Hindlimb muscle (tissue), 1 donor: ENCODE results near the gene AUTS2. TPM values are rescaled to one million over a fixed set of nuclear protein-coding genes. Genes with fewer than 3 reads are reported as not detected.

Experiments used
- DNase-seq: peaks from one replicate; pipeline ENCODE4 v3.0.0-alpha.2; 2013
- polyA plus RNA-seq: library from polyadenylated mRNA; unstranded; fragments of 120-200 nt; gene quantifications from one replicate; pipeline ENCODE4 v1.2.1, GENCODE V29; 2013; ENCODE audit not compliant: insufficient read length

AUTS2 gene
- polyA plus RNA-seq, 1 donor, result 80.5 TPM

DNA sequence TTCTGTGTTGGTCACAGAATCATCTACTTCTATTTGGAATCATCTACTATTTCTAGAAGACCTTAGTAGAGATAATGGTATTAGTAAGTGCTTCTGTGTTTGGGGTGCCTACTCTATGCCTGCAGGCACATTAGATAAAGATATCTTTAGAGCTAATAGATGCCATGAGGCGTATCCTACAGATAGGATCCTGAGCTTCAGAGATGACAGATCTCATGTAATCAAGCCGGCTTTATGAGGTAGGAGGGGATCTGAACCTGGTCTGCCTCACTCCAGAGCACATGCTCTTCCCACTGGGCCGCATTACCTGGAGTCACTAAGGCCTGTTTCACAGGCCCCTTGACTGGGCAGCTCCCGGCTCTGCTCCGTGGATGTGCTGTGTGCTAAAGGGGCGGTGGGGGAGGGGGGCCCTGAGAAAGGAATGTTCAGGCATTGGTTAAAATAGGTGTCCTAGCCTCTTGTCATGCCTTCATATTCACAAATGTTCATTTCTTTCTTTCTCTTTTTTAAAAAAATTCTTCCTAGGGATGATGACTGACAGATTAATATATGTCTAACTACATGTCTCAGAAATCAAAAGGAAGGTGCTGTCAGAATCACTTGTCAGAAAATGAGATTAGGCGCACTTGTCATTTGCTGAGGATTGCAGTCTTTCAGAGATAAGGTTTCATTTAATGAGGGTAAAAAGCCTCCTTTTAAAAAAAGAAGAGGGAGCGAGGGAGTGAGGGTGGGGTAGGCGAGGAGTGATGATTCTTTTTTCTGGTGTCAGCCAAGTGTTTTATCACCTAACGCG, 1075.7 kb downstream of the AUTS2 start:
- DNase-seq, result no peak

DNA sequence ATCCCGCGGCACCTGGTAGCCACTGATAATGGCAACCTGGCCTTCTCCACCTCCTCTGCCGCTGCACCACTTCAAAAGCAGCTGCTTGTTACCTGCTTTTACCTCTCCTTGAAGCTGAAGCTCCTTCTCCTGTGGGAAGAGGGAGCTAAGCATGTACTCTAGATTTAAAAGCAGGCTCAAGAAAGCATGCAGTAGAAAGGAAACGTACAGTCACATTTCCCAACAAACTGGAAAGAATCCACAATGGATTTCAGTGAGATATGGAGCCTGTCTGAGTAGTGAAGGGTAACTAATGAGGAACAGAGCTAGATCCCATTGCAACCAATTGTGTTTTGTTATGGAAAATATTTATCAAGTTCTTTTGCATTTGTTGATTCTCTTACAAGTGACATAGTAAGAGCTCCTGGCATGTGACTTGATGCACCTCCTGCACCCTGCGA, 1076.3 kb downstream of the AUTS2 start:
- DNase-seq, result no peak

DNA sequence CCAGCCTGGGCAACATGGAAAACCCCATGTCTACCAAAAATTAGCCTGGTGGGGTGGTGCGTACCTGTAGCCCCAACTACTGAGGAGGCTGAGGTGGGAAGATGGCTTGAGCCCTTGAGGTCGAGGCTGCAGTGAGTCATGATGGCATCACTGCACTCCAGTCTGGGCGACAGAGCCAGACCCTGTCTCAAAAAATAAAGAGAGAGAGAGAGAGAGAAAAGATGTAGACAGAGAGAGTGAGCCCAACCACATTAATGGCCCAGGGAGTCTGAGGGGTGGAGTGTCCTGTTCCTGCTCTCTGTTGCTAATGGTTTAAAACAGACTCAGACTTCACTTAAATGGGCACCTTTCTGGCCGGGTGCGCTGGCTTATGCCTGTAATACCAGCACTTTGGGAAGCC, 1078.0 kb downstream of the AUTS2 start:
- no peak for DNase-seq

DNA sequence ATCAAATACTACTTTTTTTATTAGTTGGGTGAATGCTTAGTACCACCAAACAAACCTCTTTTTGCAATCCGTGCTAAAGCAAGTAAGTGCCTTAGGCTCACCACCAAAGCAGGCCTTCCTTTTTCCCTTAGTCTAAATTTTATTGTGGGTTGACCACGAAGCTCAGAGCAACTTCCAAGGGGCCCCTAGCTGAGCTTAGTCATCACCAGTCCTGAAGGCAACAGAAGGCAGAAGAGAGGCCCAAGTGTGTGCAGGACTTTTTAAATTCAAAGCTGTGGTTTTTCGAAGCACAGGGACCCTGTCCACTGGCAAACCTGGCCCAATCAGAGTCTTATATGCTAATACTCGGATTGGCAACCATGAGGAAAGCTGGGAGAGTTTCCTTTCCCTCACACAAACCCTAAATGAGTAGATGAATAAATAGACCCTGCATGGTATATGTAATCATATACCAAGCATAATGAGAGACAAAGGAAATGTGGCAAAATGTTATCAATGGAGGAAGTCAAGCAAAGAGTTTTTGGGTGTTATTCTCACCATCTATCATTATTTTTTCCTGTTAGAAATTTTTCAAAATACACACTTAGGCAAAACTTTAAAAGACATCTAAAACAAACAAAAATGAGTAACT, 1080.5 kb downstream of the AUTS2 start:
- no peak for DNase-seq

DNA sequence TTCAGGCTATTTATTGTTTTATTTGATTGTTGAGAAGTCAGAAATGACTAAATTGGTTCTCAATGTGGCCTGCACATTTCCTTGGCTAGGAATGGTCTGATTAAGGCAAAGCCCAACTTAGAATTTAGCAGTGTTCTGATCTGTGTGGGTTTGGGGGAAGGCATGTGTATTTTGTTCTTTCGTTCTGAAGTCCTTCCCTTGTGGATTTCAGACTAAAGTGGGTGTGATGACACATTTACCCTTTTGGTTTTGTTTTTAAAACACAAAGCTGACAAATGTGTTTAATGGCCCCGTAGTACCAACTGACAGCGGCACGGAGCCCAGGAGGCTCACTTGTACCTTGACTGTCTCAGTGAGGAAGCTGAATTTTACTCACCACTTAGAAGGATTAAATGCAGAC, 1081.4 kb downstream of the AUTS2 start:
- DNase-seq, result no peak

DNA sequence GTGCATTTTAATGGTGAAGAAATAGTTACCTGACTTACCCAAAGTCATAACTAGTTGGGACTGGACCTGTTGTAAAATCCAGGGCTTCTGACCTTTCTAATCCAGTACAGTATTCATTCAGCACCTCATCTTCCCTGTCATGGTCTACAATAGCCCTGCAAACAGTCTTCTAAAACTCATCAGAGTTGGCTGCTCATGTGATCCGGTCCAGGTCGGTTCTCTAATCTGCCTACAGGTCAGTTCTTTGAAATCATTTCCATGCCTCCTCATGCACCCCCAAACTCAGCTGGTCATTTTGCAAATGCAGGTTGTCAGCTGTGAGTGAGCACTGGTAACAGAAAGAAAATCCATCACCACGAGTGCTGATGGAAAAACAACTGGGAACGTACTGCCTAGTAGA, 1082.0 kb downstream of the AUTS2 start:
- DNase-seq, result no peak

DNA sequence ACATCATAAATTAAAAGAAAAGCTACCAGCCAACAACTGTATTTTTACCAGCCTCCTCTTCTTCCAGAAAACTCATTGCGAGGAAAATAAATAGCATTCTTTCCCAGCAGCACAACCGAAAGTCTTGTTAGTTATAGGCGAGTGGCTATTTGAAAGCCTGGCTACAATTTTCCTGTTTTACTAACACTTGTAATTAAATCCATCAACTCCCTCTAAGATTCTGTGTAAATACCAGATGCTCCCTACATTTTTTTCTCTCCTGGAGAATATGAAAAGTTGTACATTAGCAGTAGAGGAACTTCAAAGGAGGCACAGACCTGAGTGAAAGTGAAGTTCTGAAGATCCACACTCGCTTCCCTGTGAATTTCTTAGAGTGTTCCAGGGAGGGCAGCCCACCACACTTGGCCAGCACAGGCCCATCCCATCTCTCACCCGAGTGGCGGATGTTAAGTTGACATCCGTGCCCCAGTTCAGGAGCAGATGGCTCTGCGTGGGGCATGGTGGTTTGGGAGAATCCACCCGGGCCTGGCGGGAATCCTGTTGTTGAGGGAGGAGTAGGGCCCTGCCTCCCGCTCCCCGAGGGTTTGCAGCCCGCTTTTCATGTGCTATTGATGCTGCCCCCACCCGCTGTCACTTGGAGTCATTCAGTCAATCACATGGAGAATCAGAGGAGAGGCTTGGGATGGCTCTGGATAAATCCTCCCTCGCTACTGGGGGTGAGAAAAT, 1082.6 kb downstream of the AUTS2 start:
- DNase-seq, result no peak

DNA sequence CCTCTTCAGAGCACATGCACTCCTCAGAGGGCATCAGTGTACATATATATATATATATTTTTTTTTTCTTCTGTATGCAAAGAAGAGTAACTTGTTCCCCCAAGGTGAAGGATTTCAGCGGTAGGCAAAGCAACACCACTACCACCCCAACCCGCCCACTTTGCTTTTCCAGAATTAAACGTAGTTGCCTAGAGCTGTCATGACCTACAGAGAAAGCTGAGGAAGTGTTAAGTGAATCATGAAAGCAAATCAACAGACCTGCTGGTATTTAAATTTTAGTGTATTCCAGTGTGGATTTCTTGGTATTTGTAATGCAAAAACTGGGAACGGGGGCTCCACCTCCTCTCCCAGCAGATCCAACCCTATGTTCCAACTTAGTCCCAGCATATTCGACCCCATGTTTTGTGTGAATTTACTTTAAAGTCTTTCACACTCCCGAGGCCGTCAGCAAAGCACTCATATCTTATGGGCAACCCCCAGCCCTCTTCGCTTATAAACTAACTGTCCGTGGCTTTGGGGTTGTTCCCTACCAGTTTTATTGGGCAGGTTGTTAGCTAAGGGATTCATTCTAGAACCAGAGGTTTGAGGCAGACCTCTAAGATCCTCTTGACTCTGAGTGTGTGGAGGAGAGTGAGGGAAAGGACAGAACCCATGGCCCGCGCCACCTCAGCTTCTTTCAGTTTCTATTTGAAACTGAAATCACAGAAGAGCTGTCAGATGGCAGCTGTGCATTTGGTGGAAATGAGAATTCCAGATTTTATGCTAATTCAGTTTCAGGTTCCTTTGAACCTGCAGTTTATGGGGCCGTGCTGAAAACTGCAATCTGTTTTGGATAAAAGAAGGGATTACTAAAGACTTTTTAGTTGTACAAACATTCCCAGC, 1083.4 kb downstream of the AUTS2 start:
- DNase-seq, result no peak

DNA sequence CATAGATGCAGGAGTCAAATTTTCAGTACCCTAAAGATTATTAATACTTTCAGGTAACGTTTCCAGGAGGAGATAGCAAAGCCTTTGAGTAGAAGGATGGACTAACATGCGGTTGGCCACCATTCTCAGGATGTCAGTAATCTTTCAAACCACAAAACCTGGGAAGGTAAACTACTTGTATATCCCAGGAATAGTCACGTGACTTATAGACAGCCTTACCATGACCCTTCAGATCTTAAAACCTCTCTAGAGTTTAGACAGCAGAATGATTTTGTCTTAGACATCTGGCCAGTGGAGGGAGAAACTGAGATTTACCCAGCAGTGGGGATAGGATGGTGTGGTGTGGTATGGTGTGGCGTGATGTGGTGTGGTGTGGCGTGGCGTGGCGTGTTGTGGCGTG, 1085.9 kb downstream of the AUTS2 start:
- no peak for DNase-seq

DNA sequence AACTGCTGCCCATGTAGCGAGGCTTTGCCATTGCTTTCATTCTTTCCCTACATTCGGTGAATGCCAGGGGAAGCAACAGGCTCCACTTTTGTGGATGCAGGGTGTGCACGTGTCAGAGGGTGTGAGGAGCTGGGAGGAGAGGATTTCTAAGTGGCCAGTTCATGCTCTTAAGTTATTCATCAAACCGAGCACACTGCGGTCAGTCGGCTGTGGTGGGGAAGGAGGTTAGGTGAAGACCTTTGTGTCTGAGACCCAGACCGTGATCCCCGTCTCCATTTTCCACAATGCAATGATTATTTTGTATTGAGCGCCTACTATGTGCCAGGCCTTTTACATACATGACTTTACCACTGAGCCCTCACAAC, 1095.0 kb downstream of the AUTS2 start:
- no peak for DNase-seq

DNA sequence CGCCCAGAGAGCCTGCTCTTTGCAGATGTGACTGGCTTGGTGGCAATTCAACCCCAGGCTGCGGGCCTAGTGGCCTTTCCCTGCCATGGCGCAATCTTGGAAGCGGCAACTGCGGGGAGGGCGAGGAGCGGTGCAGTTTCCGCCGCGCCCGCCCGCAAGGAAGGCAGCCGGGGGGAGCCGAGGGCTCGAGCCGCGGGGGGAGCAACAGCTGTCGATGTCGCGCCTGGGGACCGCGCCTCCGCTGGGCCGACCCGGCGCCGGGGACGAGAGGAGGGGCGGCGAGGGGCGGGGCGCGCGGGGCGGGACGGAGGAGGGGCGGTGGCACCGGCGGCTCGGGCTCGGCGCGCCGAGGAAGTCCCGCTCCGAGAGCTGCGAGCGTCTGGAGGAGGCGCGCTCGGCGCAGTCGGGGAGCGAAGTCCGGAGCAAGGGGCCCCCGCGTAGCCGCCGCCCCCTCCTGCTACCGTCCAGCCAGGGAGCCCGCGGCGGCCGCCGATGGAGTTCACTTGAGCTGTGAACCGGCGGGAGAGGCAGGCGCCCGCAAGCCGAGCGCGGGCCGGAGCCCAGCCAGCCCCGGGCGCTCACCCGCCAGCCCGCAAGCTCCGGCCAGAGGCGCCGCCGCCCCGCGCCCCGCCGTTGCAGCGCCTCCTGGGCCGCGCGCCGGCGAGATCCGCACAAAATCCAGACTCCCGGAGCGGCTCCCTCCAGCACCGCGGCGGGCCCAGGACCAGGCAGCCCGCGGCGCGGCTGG, 1095.6 kb downstream of the AUTS2 start:
- peak; percentile 72 for DNase-seq

DNA sequence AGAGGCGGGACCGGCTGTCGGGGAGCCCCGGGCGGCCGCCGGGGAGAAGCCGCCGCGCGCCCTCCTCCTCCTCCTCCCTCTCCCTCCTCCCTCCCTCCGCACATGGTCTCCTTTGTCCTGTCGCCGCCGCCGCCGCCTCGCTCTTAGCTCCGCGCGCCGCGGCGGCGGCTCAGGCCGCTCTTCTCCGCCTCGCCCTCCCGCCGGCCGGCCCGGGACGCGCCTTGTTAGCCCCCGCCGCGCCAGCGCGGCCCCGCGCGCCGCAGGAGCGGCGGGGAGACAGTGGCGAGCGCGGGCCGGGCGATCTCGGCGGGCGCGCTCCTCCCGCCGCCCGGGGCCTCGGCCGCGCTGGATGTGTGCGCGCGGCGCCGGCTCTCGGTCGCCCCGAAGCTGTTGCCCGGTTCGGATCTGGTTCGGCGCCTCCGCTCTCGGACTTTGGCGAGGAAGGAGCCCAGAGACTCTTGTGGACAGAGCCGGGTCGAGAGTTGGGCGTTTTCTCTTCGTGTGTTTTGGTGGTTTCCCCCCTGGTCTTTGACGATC, 1096.2 kb downstream of the AUTS2 start:
- DNase-seq, result peak; percentile 56

DNA sequence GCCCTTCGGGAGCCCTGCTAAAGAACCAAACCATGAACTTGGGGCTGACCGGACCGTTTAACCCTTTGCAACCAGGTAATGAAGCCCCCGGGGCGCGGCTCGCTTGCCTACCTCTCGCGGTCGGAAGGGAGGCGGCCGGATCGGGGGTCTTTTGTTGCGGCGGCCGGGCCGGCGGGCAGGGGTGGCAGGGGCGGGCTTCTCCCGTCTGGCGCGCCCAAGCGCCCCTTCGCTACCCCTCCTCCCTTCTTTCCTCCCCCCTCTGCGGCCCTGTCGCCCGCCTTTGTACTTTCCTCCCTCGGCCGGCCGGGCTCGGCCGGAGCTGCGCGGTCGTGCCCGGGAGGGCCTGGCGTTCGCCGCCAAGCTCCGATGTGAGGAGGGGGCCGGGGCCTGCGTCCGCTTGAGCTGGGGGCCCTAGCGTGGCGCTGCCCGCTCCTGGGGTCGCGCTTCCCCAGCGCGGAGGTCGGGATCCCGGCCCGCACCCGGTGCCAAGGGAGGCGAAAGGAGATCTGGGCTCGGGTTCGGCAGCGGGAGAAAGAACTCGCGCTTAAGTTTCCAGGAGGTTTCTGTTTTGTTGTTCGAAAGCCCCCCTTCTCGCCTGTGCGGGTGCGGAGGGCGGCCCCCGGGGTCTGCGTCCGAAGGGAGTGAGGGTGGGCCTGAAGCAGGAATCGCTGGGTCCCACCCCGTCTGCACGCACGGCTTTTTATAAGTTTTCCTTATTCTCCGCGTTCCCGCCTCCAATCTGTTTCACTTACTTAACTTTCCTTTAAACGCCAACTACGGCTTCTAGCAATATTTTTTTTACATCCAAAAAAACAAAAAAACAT, 1096.9 kb downstream of the AUTS2 start:
- DNase-seq, result peak; percentile 36

DNA sequence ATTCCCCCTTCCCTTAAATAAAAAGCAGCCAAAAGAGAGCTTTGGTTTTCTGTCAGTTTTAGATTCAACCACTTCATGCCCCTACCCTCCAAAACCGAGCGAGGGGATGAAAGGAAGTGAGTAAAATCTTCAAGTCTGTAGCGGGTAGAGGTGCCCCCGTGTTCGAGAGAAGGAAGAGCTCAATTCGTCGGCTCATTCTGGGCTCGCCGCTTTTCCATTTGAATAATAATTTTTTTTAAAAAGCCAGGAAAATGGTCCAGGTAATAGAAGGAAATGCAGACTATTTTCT, 1097.5 kb downstream of the AUTS2 start:
- no peak for DNase-seq

DNA sequence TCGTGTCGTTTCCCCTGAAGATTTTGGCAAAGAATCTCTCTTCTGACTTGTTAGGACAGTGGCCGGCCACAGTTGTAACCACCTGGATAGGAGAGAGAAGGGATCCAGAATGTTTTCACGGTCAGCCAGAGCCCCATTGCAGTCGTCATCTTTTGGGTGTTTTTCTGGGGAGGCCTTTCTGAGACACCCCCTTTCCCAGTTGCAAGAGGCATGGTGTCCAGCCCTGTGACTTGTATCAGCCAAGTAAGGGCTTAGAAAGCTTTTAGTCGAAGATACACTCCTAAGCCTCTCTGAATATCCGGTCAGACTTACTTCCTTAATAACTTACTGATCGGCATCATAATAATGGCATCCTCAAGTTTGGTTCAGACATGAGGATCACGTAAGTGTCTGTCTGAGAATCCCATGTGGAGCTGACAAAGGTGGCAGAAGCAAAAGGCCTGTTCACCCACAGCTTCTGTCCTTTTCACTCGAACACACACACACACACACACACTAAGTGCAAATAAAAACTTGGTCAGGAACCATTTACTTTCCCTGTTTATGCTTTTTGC, 1098.0 kb downstream of the AUTS2 start:
- no peak for DNase-seq

DNA sequence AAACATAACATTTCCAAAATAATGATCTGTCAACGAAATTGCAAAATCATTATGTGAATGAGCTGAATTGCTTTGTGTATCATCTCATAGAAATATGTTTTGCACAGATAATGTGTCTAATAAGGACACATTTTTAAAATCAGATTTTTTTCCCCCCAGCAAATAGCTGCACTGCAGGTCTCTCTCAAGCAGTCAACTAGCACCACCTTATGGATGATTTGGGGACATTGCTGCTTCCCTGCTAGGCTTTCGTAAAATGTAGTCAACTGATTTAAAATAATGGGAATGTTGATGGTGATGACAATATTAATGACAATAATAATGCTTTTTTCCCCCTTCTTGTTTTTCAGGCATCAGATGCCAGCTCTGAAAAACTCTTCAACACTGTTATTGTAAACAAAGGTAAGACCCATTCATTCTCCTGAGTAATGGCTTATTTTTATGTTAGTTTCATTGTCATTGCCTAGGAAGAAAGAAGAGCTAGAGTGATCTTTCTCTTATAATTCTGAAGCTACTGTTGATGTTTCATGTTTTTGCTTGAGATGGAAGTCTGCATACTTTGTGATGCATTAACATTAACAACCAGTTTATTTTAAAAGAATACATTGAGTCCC, 1100.1 kb downstream of the AUTS2 start:
- DNase-seq, result peak; percentile 64

DNA sequence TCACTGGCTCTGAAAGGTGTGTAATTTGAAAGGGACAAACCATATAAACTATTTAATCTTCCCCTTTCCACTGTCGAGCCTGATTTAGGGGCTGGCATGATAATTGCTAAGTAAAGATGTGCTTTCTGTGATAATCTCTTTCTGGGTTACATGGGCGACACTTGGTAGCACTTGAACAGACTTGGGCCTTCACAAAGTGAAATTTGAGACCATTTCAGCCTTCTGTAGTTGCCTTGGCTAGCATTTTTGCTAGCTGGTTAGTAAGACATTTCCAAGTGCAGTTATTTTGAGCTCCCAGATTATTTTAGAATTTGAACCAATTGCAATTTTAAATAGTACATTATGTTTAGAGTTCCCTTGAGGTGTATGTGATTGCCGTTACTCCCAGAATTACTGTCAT, 1101.0 kb downstream of the AUTS2 start:
- no peak for DNase-seq

DNA sequence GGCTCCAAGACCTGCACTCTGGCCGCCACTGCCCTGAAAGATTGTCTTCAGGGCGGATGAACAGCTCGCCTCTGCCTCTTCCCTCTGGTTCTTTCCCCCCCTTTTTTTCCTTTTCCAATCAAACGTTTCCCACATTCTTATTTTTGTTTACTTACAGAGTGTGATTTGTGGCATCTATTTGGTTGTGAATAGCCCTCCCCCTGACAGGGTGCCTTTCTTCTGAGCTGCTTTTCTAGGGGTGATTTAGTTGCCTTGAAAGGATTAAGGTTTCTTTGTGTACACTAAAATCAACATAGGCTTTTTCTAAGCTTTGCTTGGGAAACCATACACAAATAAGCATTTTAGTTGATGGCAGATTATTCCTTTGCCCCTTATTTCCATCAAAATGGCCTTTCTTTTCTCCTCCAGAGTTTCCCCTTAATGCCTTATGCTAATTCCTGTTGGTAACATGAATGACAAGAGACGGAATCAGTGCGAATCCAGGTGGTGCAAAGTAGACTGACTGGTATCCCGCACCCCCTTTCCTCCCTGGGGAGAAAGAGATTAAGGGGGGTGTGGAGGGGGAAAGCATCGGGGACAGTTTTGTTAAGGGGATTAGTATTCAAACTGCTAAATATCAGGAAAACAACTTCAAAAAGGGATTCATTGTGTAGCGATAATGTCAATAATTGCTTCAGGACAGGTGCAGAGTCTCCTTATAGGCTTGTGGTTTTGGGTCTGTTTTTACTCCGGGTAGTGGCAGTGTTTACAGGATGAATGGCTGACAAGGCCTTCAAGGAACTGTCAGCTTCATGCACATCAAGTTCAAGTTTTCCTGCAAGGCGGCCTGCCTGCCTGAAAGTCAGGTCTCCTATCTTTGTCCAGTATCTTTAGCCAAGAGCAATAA, 1102.0 kb downstream of the AUTS2 start:
- DNase-seq, result no peak

DNA sequence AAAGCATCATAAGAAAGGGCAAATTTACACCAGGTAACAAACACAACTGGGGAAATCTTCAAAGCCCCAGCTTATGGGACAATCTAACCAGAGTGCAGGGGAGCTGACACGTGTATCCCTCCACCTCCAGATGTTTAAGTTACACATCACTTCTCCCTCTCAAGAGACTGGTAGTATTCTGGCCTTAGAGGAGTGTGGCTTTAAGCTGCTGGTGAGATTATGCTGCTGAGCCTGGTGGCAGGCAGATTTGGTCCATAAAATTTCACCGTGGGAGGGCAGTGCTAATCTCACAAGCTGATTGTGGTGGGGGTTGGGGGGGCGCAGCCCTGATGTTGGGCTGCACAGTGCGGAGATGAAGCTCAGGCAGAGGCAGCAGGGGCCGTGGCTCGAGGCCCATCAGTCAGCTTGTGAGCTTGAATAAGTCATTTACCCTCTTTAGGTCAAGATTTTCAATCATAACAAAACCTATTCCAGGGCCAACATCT, 1102.7 kb downstream of the AUTS2 start:
- DNase-seq, result no peak
